ENCODE results near the gene ZNF610.

Gene ZNF610

DNA sequence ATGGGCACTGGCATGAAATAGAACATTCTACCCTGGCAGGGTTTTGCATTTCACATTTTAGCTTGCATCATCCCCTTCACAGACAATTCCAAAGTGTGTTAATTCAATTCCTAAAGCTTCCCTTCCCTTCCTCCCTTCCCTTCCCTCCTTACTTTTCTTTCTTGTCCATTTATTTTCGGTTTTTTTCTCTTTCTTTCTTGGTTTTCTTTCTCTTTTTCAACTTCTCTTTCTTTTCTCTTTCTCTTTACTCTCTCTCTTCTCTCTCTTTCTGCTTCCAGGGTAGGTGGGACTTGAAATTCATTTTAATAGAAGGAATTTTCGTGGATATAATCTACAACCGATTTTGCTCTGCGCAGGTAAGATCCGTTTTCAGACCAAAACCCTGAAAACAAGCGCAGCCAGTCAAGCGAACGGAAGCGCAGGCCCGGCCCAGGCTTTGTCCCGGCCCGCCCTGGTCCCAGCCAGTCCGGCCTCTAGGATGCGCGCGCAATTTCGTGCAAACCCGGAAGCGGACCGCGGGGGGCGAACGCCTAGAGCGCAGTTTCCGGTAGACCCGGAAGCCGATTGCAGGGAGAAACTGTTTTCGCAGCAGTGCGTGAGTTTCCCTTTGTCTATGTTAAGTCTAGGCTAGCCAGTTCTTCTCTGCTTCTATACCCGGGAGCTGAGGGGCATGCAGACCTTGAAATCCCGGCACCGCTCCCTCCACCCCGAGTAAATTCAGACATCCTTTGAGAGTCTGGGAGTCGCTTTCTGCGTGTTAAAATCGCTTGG, 61.5 kb downstream of the ZNF610 start, which contains the start of gene ZNF528:
ZNF528 (plus strand) TSS at position 540 of the 771 bp plus-strand sequence. CDS start 4,165 bp downstream, outside the sequence.
- DNase-seq, result peak; percentile 34 to 97 (median 88)

DNA sequence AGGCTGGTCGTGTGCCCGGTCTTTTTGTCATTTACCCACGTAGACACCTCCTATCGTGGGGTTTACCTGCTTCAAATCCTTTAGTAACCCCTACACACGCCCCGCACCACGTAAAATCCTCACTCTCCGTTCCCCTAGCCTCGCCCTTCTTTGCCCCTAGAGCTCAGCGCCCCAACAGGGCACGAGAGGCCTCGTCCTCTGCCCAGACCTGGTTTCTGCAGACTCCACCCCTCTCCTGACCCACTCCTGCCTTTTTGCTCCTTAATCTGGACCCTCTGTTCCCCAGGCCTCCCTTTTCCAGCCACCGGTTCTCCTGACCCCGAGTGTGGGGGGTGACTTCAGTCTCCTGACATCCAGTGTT, 62.0 kb downstream of the ZNF610 start:
- peak in 5 of 56 donors; percentile 5 to 32 (median 13) for DNase-seq

- no peak for DNase-seq
These were observed 74.2 kb downstream of the ZNF610 start for GRCh38 chr19:52410276-52410675.

DNA sequence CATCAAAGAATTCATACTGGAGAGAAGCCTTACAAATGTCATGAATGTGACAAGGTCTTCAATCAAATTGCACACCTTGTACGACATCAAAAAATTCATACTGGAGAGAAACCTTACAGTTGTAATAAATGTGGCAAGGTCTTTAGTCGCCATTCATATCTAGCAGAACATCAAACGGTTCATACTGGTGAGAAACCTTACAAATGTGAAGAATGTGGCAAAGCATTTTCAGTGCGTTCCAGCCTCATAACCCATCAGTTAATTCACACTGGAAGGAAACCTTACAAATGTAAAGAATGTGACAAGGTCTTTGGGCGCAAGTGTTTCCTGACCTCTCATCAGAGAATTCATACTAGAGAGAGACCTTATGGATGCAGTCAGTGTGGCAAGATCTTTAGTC, 79.7 kb downstream of the ZNF610 start:
- no peak for DNase-seq
